HG03571 (cell line): Measurements from ENCODE around the gene SARS2.

ENCODE experiments used
- ATAC-seq: cut with Tn5 transposase; IDR thresholded peaks from one replicate; pipeline ENCODE4 v1.9.1; 2021; ENCODE audit not compliant: unreplicated experiment

SARS2 gene

GRCh38 chr19:38868551-38868950, 62.0 kb downstream of the SARS2 start:
- ATAC-seq = no peak

- ATAC-seq = no peak
These were observed 63.3 kb downstream of the SARS2 start for GRCh38 chr19:38867171-38867780.
